SU-DHL-6 (cell line): ENCODE data around the gene EBF3.

Experiments
- H2AFZ ChIP-seq: fragments of 200-600 bp; sonication (generic); 2 replicates; pipeline ENCODE4 v1.6.1; 2014; ENCODE audit warnings: low read depth, mild to moderate bottlenecking, moderate library complexity, mixed read lengths, antibody characterized with exemption, low read length; ENCODE audit not compliant: severe bottlenecking
- H3F3A ChIP-seq: fragments of 200-600 bp; shearing (Covaris generic); 2 replicates; pipeline ENCODE4 v1.6.0; 2016; ENCODE audit warnings: antibody characterized with exemption, mild to moderate bottlenecking; ENCODE audit not compliant: insufficient read depth
- H3K27ac ChIP-seq: fragments of 200-600 bp; sonication (generic); 2 replicates; pipeline ENCODE4 v1.5.1; 2016; ENCODE audit warnings: low read depth, mild to moderate bottlenecking, low read length, moderate library complexity, mixed read lengths
- H3K27me3 ChIP-seq: fragments of 200-600 bp; sonication (generic), shearing (Covaris generic); 2 replicates; pipeline ENCODE4 v1.6.0; 2014; ENCODE audit warnings: mild to moderate bottlenecking, low read length
- H3K36me3 ChIP-seq: fragments of 200-600 bp; sonication (generic); 2 replicates; pipeline ENCODE4 v1.6.1; 2014; ENCODE audit warnings: mild to moderate bottlenecking, low read length, mixed read lengths
- H3K4me2 ChIP-seq: fragments of 300-600, 200-600 bp; shearing (Covaris generic), sonication (generic); 2 replicates; pipeline ENCODE4 v1.6.0; 2014; ENCODE audit warnings: low read length, low read depth, mild to moderate bottlenecking; ENCODE audit not compliant: poor library complexity, severe bottlenecking
- H3K4me3 ChIP-seq: fragments of 200-600 bp; sonication (generic); 2 replicates; pipeline ENCODE4 v1.5.1; 2014; ENCODE audit warnings: antibody characterized with exemption, low read length, mild to moderate bottlenecking, mixed read lengths; ENCODE audit not compliant: insufficient read depth, poor library complexity, severe bottlenecking
- H3K79me2 ChIP-seq: fragments of 200-600 bp; sonication (generic); 2 replicates; pipeline ENCODE4 v1.6.1; 2014; ENCODE audit warnings: mild to moderate bottlenecking, low read length, moderate library complexity; ENCODE audit not compliant: insufficient read depth
- H3K9ac ChIP-seq: fragments of 200-600 bp; sonication (generic); 2 replicates; pipeline ENCODE4 v1.7.0; 2014; ENCODE audit warnings: mild to moderate bottlenecking, low read length
- H3K9me2 ChIP-seq: fragments of 200-600 bp; sonication (generic); replicated peaks from 2 replicates; pipeline ENCODE4 v1.6.1; 2014; ENCODE audit warnings: low read length; ENCODE audit not compliant: insufficient read depth
- H3K9me3 ChIP-seq: fragments of 200-600 bp; sonication (generic); 2 replicates; pipeline ENCODE4 v1.6.1; 2014; ENCODE audit warnings: low read length, mixed read lengths; ENCODE audit not compliant: insufficient read depth
- H4K20me1 ChIP-seq: fragments of 200-600 bp; sonication (generic); 2 replicates; pipeline ENCODE4 v1.6.1; 2014; ENCODE audit warnings: low read depth, mild to moderate bottlenecking, antibody characterized with exemption, low read length, moderate library complexity, mixed read lengths
- CTCF ChIP-seq: fragments of 200-600 bp; sonication (generic); IDR thresholded peaks from one replicate; pipeline ENCODE4 v1.5.1; 2017; ENCODE audit warnings: antibody characterized with exemption, mild to moderate bottlenecking, low read length, moderate library complexity; ENCODE audit not compliant: insufficient read depth, poor library complexity, severe bottlenecking
- EZH2phosphoT487 ChIP-seq: fragments of 200-600 bp; sonication (generic), shearing (Covaris generic); conservative IDR thresholded peaks from 2 replicates; pipeline ENCODE4 v1.6.1; 2018; ENCODE audit warnings: mild to moderate bottlenecking, antibody characterized with exemption, low read length, moderate library complexity, mixed read lengths

EBF3 gene

GRCh38 chr10:129936266-129936922 lies 27.7 kb downstream of the EBF3 start:
- Histone ChIP-seq H2AFZ (no peak overlapping the region), H3K9ac (no peak overlapping the region), H3K36me3 (no peaks in the 10 kb centered on the region), H3K9me3 (no peaks in the 10 kb centered on the region), H4K20me1 (no peaks in the 10 kb centered on the region), H3K27me3 (no peaks in the 10 kb centered on the region), H3K4me3 (no peak overlapping the region), H3K4me2 (no peak overlapping the region), H3K9me2 (no peaks in the 10 kb centered on the region), H3K79me2 (no peaks in the 10 kb centered on the region), H3K27ac (no peak overlapping the region), H3F3A (no peaks in the 10 kb centered on the region)
- TF ChIP-seq CTCF (no peak), EZH2phosphoT487 (no peak)

- no peak overlapping the region for H2AFZ ChIP-seq
- no peaks in the 10 kb centered on the region for H3K36me3 ChIP-seq
- no peak overlapping the region for H3K27ac ChIP-seq
- TF ChIP-seq EZH2phosphoT487, result no peak
- no peak for TF ChIP-seq CTCF
- H3K4me2 ChIP-seq, result no peak overlapping the region
- H3K9ac ChIP-seq, result no peak overlapping the region
- H3K27me3 ChIP-seq, result no peaks in the 10 kb centered on the region
- no peaks in the 10 kb centered on the region for H3K79me2 ChIP-seq
- no peaks in the 10 kb centered on the region for H3F3A ChIP-seq
- no peak overlapping the region for H3K4me3 ChIP-seq
- H3K9me2 ChIP-seq, result no peaks in the 10 kb centered on the region
- H3K9me3 ChIP-seq, result no peaks in the 10 kb centered on the region
- H4K20me1 ChIP-seq, result no peaks in the 10 kb centered on the region
These were observed 28.3 kb downstream of the EBF3 start for GRCh38 chr10:129935867-129936152.

GRCh38 chr10:129935102-129935866 lies 28.8 kb downstream of the EBF3 start:
- no peak overlapping the region for H3K4me3 ChIP-seq
- no peak overlapping the region for H3K9ac ChIP-seq
- no peaks in the 10 kb centered on the region for H3K79me2 ChIP-seq
- no peaks in the 10 kb centered on the region for H3K9me3 ChIP-seq
- H4K20me1 ChIP-seq, result no peaks in the 10 kb centered on the region
- no peak overlapping the region for H3K4me2 ChIP-seq
- H3K27me3 ChIP-seq, result no peaks in the 10 kb centered on the region
- no peaks in the 10 kb centered on the region for H3K9me2 ChIP-seq
- H3K36me3 ChIP-seq, result no peaks in the 10 kb centered on the region
- H2AFZ ChIP-seq, result no peak overlapping the region
- no peaks in the 10 kb centered on the region for H3F3A ChIP-seq
- H3K27ac ChIP-seq, result no peak overlapping the region
- no peak for TF ChIP-seq CTCF
- TF ChIP-seq EZH2phosphoT487, result no peak
